Endodermal cell (in vitro differentiated cells): Measurements from ENCODE around the gene MBD5. TPM values are rescaled to one million over a fixed set of nuclear protein-coding genes. Genes with fewer than 3 reads are reported as not detected.

Experiments
- DNase-seq: peaks from one replicate; pipeline ENCODE4 v3.0.0-alpha.2; 2017
- H3K27ac ChIP-seq: 2 replicates; pipeline ENCODE4 v1.5.1; 2013; ENCODE audit warnings: mild to moderate bottlenecking, low read depth, low read length, moderate library complexity
- H3K27me3 ChIP-seq: 2 replicates; pipeline ENCODE4 v1.6.1; 2013; ENCODE audit warnings: mild to moderate bottlenecking, low read length, moderate library complexity; ENCODE audit not compliant: insufficient read depth, control insufficient read depth, poor library complexity, severe bottlenecking
- H3K36me3 ChIP-seq: 2 replicates; pipeline ENCODE4 v1.7.0; 2013; ENCODE audit warnings: mild to moderate bottlenecking, low read length, moderate library complexity; ENCODE audit not compliant: control insufficient read depth, insufficient read depth
- H3K4me1 ChIP-seq: one replicate; pipeline ENCODE4 v1.7.0; 2013; ENCODE audit warnings: low read length; ENCODE audit not compliant: control insufficient read depth, insufficient read depth
- H3K4me3 ChIP-seq: 2 replicates; pipeline ENCODE4 v1.5.1; 2013; ENCODE audit warnings: mild to moderate bottlenecking, low read length, moderate library complexity
- H3K9ac ChIP-seq: 2 replicates; pipeline ENCODE4 v1.6.1; 2013; ENCODE audit warnings: mild to moderate bottlenecking, low read length, moderate library complexity; ENCODE audit not compliant: poor library complexity, severe bottlenecking; ENCODE audit errors: extremely low read depth
- H3K9me3 ChIP-seq: 2 replicates; pipeline ENCODE4 v1.6.1; 2013; ENCODE audit warnings: mild to moderate bottlenecking, low read length, moderate library complexity; ENCODE audit not compliant: control insufficient read depth
- H3K27ac Mint-ChIP-seq: 2 replicates; pipeline ENCODE4 v1.8.0; 2020; ENCODE audit warnings: mixed read lengths
- H3K27me3 Mint-ChIP-seq: 2 replicates; pipeline ENCODE4 v1.8.0; 2021; ENCODE audit warnings: mild to moderate bottlenecking, mixed read lengths; ENCODE audit not compliant: insufficient read depth
- H3K36me3 Mint-ChIP-seq: 2 replicates; pipeline ENCODE4 v1.8.0; 2020; ENCODE audit warnings: low read depth, mixed read lengths
- H3K4me1 Mint-ChIP-seq: 2 replicates; pipeline ENCODE4 v1.8.0; 2020; ENCODE audit warnings: mixed read lengths
- H3K4me3 Mint-ChIP-seq: 2 replicates; pipeline ENCODE4 v1.8.0; 2020; ENCODE audit warnings: mild to moderate bottlenecking, moderate library complexity, mixed read lengths
- H3K9me3 Mint-ChIP-seq: 2 replicates; pipeline ENCODE4 v1.8.0; 2020; ENCODE audit warnings: mild to moderate bottlenecking, mixed read lengths
- CTCF ChIP-seq: fragments of 200-600 bp; sonication (generic); conservative IDR thresholded peaks from 2 replicates; pipeline ENCODE4 v1.5.0; 2021; ENCODE audit warnings: antibody characterized with exemption, mild to moderate bottlenecking
- WGBS, 2 experiments: methylation state at CpG; one replicate each; pipeline versions ENCODE4 v1.1.5 to v1.1.7; 2013; ENCODE audit warnings: missing lambda C conversion rate in 2 of 2, mixed read lengths in 1 of 2; ENCODE audit not compliant: insufficient coverage in 1 of 2, insufficient read length in 1 of 2; 5-methylcytosine and 5-hydroxymethylcytosine counted together
- total RNA-seq, 2 donors: library from RNA; stranded (reverse); fragmentation: NEBNext Ultra II Directional in 1 of 2; extraction: Animal tissue kit (Norgen Biotek cat#: 25700) in 1 of 2; gene quantifications; 2 replicates in 1 of 2; 3 replicates in 1 of 2; pipeline ENCODE4 v1.2.1, GENCODE V29; 2021

The MBD5 gene
- total RNA-seq, 2 donors from 2014 or later = 49.1 to 55.7 TPM

DNA sequence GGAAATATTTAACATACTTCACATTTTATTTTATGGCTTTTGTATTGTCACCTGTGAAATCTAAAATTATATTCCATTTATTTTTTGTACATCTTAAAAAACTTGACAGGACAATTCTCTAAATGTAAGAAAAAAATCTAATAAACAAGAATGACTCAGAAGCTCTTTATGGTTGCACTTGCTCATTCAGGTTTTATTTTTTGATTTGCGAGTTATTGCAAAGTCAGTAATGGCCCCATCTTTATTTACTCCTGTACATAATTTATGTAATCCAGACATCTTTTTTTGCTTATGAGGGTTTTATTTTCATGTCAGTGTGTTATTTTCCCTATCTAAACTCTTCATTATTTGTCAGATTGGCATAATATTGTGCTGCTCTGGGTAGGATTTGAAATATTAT lies 145.1 kb downstream of the MBD5 start:
- Histone ChIP-seq H3K4me1 (peaks cover 7% of the 10 kb centered on the region), H3K27ac (no peak overlapping the region), H3K36me3 (no peaks in the 10 kb centered on the region), H3K9ac (no peak overlapping the region), H3K27me3 (no peaks in the 10 kb centered on the region), H3K4me3 (no peak overlapping the region), H3K9me3 (no peaks in the 10 kb centered on the region)
- Mint-ChIP-seq H3K4me3 (no peak overlapping the region), H3K36me3 (peaks cover 2% of the 10 kb centered on the region), H3K27ac (no peak overlapping the region), H3K27me3 (no peaks in the 10 kb centered on the region), H3K4me1 (peaks cover 7% of the 10 kb centered on the region), H3K9me3 (no peaks in the 10 kb centered on the region)
- TF ChIP-seq CTCF = no peak
- no peak for DNase-seq
- 100% methylated on average over 1 of the region's 1 CpG; no CpG with 5 or more reads in 1 of the 2 experiments for WGBS, 2 experiments

DNA sequence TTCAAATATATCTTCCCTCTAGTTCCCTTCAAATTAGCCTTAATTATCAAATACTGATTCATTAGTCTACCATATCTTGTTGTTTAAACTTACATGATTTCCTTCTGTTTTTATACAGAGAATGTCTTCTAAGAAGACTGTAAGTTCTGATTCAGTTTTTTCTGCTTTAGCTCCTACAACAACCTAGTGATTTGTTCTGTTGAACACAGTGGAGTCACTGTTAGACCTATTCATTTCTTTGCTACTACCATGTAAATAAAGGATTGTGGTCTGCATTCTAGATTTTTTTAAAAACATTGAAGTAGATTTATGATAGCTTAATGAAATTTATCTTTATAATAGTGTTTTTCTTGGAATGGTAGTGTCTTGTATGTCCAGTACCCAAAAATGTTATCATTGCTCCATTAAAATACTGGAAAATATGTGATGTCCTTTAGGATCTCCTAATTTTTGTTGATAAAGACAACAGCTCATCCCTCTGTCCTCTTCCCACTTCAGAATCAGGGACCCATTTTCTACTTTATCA lies 146.4 kb downstream of the MBD5 start:
- Histone ChIP-seq H3K9ac (no peak overlapping the region), H3K4me3 (no peak overlapping the region), H3K4me1 (no peaks in the 10 kb centered on the region), H3K27me3 (no peaks in the 10 kb centered on the region), H3K36me3 (no peaks in the 10 kb centered on the region), H3K27ac (no peak overlapping the region), H3K9me3 (no peaks in the 10 kb centered on the region)
- no peak for TF ChIP-seq CTCF
- peaks cover 2% of the 10 kb centered on the region for H3K36me3 Mint-ChIP-seq
- no peaks in the 10 kb centered on the region for H3K9me3 Mint-ChIP-seq
- peaks cover 1% of the 10 kb centered on the region for H3K4me1 Mint-ChIP-seq
- no peak overlapping the region for H3K27ac Mint-ChIP-seq
- no peaks in the 10 kb centered on the region for H3K27me3 Mint-ChIP-seq
- no peak for DNase-seq
- H3K4me3 Mint-ChIP-seq = no peak overlapping the region

- no peaks in the 10 kb centered on the region for H3K36me3 ChIP-seq
- WGBS, 2 experiments = 86% methylated on average over 1 of the region's 1 CpG; no CpG with 5 or more reads in 1 of the 2 experiments
- Mint-ChIP-seq H3K4me1 (no peaks in the 10 kb centered on the region), H3K27me3 (no peaks in the 10 kb centered on the region), H3K9me3 (no peaks in the 10 kb centered on the region), H3K27ac (no peak overlapping the region), H3K4me3 (no peak overlapping the region), H3K36me3 (peaks cover 2% of the 10 kb centered on the region)
- DNase-seq = no peak
- H3K4me1 ChIP-seq = no peaks in the 10 kb centered on the region
- peak; percentile 50 for TF ChIP-seq CTCF
- H3K4me3 ChIP-seq = no peak overlapping the region
- H3K9me3 ChIP-seq = no peaks in the 10 kb centered on the region
- no peak overlapping the region for H3K27ac ChIP-seq
- no peaks in the 10 kb centered on the region for H3K27me3 ChIP-seq
- H3K9ac ChIP-seq = no peak overlapping the region
Observed at GRCh38 chr2:148167855-148168254, 147.0 kb downstream of the MBD5 start.
